Measurements from ENCODE around the gene UTP15. TPM values are rescaled to one million over a fixed set of nuclear protein-coding genes. Genes with fewer than 3 reads are reported as not detected.
A peak's percentile ranks its signal among the peaks of the same experiment; 100 is the strongest.

UTP15 gene
- polyA plus RNA-seq, 1 donor: 10.9 TPM

GRCh38 chr5:73565969-73566547 is 515 bp downstream of the UTP15 start:
- DNase-seq: no peak

DNA sequence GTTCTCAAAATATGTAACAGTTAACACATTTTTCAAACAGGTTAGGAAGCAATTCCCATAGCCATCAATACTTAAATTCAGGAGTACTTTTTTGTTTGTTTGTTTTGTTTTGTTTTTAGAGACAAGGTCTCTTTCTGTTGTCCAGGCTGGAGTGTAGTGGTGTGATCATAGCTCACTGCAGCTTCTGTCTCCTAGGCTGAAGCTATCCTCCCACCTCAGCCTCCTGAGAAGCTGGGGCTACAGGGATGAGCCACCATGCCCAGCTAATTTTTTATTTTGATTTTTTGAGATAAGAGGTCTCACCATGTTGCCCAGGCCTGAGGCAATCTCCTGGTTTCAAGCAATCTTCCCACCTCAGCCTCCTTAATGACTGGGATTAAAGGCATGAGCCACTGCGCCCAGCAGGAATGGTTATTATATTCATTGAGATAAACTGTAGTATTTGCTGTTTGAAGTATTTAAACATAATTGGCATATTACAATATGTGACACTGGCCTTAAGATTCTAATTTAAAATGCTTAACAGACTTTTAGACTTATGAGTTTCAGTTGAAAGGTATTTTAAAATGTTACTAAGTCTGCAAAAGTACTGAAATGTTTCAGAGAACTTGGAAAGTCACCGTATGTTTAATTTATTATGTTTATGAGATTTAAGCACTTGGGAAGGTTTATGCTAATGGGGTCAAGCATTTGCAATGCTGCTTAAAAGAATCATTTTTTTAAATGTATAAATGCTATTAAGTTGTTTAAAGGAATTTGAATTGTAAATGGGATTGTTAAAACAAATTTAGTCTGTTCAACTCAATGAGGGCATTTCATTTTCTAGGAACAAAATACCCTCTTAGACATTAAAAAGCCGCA is 17.0 kb downstream of the UTP15 start:
- DNase-seq: no peak

DNA sequence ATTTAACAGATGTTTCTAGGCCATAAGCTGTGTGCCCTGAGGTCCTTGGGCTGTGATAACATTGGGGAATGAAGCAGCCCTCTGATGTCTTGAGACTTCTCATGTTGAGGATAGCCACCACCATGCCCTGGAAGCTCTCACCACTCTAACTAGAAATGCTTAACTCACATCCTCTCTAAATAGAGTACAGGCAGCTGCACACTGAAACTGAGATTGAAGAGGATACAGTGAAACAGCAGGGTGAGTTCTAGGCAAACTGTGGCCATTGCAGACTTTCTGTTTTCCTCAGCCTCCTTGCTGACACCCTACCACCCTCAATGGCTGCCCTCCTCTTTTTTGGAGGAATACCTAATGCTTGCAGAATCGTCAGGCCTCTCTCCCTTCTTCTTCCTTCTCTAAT is 22.4 kb downstream of the UTP15 start:
- DNase-seq: no peak

GRCh38 chr5:73591102-73591695 is 25.7 kb downstream of the UTP15 start:
- DNase-seq: peak; percentile 53

DNA sequence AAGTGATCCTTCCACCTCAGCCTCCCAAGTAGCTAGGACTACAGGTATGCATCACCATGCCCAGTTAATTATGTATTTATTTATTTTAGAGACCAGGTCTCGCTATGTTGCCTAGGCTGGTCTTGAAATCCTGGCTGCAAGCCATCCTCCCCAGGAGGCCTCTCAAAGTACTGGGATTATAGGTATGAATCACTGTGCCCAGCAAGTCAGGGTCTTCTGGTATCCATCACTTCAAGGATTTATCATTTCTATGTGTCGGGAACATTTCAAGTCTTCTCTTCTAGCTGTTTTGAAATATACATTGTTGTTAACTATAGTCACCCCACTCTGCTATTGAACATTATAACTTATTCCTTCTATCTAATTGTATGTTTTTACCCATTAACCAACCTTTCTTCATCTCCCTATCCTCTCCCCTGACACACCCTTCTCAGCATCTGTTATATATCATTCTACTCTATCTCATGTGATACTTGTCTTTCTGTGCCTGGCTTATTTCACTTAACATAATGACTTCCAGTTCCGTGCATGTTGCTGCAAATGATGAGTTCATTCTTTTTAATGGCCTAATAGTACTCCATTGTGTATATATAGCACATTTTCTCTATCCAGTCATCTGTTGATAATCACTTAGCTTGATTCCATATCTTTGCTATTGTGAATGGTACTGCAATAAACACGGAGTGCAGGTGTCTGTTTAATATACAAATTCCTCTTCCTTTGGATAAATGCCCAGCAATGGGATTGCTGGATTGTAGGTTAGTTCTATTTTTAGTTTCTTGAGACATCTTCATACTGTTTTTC is 26.4 kb downstream of the UTP15 start:
- DNase-seq: no peak

DNA sequence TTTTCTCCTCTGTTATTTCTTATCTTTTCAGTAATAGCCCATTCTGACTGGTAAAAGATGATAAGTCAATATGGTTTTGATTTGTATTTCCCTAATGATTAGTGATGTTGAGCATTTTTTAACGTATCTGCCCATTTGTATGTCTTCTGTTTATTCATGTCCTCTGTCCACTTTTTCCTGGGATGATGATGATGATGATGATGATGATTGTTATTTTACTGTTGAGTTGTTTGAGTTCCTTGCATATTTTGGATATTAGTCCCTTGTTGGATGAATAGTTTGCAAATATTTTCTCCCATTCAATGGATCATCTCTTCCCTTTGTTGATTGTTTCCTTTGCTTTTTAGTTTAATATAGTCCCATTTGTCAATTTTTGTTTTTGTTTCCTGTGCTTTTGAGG is 27.0 kb downstream of the UTP15 start:
- no peak for DNase-seq

GRCh38 chr5:73596705-73597328 is 31.3 kb downstream of the UTP15 start:
- no peak for DNase-seq

GRCh38 chr5:73599380-73599779 is 33.8 kb downstream of the UTP15 start:
- DNase-seq: no peak

- DNase-seq: no peak
Observed at GRCh38 chr5:73603998-73604397, 38.5 kb downstream of the UTP15 start.

GRCh38 chr5:73605223-73606087 is 39.9 kb downstream of the UTP15 start:
- DNase-seq: no peak

- no peak for DNase-seq
Observed at GRCh38 chr5:73606206-73606753, 40.7 kb downstream of the UTP15 start.

- DNase-seq: no peak
Observed at GRCh38 chr5:73607228-73607627, 41.7 kb downstream of the UTP15 start.

DNA sequence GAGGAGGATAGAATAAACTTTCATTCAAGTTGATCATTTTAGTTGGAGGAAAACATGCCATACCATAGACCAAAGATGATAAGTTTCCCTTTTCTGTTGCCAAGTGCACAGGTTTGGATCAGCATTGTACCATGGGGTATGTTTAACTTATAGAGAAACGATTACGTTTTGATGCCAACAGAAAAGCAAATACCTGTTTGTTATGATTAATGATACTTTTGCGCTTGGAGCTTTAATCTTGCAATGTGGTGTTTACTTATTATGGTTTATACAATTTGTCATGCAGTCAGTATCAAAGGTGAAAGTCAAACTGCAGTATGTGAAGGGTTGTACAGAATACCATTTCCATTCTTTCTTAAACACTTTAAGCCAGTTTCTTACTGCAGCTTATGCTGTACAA is 47.3 kb downstream of the UTP15 start:
- no peak for DNase-seq

DNA sequence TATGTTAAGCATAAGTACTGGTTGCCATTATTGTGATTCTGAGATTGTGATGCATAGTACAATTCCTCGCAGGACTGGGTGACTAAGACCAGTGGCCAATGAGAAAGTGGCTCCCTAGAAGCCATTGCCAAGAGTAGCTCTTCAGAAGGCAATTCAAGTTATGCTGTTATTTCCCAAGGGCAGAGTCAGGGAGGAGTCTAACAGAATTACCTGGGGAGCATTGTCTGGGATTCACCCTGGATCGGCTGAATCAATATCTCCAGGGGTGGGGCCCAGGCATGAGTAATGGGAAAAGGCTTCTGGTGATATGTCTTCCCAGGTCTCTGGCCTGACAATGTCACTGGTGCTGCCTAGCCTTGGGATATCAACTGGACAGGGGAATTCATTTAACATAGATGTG is 49.5 kb downstream of the UTP15 start:
- no peak for DNase-seq

GRCh38 chr5:73615947-73616346 is 50.4 kb downstream of the UTP15 start:
- DNase-seq: no peak

GRCh38 chr5:73617510-73618279 is 52.2 kb downstream of the UTP15 start:
- no peak for DNase-seq

GRCh38 chr5:73619606-73620333 is 54.2 kb downstream of the UTP15 start:
- DNase-seq: no peak

DNA sequence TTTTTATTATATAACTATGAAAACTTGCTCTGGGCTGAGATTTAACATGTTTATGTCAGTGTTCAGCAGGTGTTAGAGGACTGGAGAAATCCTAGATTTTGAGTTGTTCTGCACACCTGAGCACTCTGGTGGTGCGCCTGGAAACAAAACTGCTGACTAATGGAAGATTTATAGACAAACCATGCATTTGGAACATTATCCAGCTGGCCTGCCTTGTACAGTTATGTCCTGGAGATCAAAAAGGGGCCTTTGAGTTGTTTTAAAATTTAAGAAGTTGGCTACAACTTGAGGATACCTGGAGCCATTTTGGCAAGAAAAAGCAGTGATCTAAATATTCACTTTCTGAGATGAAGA is 54.8 kb downstream of the UTP15 start:
- DNase-seq: no peak

GRCh38 chr5:73623060-73623459 is 57.5 kb downstream of the UTP15 start:
- DNase-seq: no peak

GRCh38 chr5:73623901-73624404 is 58.4 kb downstream of the UTP15 start:
- no peak for DNase-seq

Data from hindlimb muscle (tissue), 1 donor.